ENCODE results near the gene ALDH5A1.

Gene ALDH5A1

DNA sequence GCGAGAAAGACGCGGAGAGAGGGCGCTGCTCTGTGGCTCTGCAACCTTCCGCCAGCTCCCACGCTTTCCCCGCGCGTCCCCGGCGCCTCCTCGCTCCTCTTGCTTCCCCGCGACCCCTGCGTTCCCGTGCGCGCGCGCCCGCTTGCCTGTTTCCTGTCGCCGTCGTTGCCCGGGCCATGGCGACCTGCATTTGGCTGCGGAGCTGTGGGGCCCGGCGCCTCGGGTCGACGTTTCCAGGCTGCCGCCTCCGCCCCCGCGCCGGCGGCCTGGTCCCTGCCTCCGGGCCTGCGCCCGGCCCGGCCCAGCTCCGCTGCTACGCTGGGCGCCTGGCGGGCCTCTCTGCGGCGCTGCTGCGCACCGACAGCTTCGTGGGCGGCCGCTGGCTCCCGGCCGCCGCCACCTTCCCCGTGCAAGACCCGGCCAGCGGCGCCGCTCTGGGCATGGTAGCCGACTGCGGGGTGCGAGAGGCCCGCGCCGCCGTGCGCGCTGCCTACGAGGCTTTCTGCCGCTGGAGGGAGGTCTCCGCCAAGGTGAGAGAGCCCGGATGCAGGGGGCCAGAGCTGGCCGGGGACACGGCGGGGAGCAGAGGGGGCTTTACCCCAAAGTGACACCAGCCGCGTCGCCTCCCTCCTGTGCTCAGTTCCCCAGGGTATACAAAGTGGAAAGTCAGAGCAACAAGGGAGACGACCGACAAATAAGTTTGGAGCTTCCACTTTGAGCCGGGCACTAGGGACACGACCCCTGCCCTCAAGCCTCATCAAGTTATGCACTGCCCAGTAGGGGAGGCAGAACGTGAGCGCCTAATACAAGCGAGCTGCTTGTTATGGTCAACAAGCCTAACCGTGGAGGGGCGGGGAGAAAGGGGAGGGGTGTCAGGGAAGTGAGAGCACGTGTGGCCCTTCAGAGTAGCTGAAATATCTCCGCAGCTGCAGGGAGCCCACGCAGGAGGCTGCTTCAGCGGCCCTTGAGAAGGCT lies at the start of gene ALDH5A1:
Gene ALDH5A1, plus strand, starts transcription at position 149 of the 975 bp plus-strand sequence. Its CDS starts 28 bp downstream, at position 177.
- H3K9ac ChIP-seq (ENCODE audit: low read length): peak within 1 kb of the TSS; percentile 71
- H3K4me1 ChIP-seq (ENCODE audit: control insufficient read depth, insufficient read depth, low read length): peaks cover 10% of the 10 kb centered on the region
- no peaks in the 10 kb centered on the region for H3K27me3 ChIP-seq (ENCODE audit: control insufficient read depth, insufficient read depth, low read length)
- no peaks in the 10 kb centered on the region for H3K36me3 ChIP-seq (ENCODE audit: control insufficient read depth, insufficient read depth, low read length)
- H3K9me3 ChIP-seq (ENCODE audit: control insufficient read depth, low read length): no peaks in the 10 kb centered on the region
- H3K4me3 ChIP-seq (ENCODE audit: low read length): peak within 1 kb of the TSS; percentile 63

DNA sequence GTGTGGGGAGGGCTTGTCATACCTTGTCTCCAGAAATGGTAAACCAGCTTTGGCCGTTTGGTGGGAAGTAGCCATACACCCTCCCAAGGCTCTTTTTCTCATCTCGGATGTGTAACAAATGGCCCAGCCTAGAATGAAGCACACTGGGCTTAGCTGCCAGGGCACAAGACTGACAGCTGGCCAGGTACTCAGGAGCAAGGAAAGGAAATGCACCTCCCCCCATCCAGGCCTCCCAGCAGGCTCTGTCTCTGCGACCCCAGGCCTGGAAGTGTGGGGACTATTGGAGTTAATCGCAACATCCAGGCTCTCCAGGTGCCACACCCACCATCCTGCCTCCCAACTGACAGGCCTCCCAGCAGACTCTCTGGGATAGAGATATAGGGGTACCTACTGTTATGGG lies 49.1 kb upstream of the ALDH5A1 start:
- H3K9ac ChIP-seq (ENCODE audit: low read length): no peak overlapping the region
- H3K9me3 ChIP-seq (ENCODE audit: control insufficient read depth, low read length): no peaks in the 10 kb centered on the region
- H3K36me3 ChIP-seq (ENCODE audit: control insufficient read depth, insufficient read depth, low read length): no peaks in the 10 kb centered on the region
- no peak overlapping the region for H3K4me3 ChIP-seq (ENCODE audit: low read length)
- no peaks in the 10 kb centered on the region for H3K4me1 ChIP-seq (ENCODE audit: control insufficient read depth, insufficient read depth, low read length)
- H3K27me3 ChIP-seq (ENCODE audit: control insufficient read depth, insufficient read depth, low read length): no peaks in the 10 kb centered on the region

DNA sequence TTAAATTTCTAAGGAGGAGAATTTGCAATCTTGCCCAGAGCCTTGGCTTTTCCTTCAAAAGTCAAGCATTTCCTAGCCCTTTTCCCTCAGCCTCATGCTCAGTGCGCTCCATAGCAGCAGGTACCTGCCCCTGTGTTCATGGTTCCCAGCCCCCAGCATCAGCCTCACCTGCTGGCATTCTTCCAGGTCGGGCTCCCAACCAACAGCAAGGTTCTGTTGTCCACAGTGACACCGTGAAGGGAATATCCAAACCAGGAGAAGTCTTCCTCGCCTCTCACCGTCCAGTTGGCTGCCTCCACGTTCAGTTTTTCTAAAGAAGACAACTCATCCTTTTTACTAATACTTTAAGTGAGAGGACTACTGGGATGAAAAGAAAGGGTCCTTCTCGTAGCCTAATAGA lies 48.1 kb upstream of the ALDH5A1 start:
- no peak overlapping the region for H3K9ac ChIP-seq (ENCODE audit: low read length)
- H3K36me3 ChIP-seq (ENCODE audit: control insufficient read depth, insufficient read depth, low read length): no peaks in the 10 kb centered on the region
- no peaks in the 10 kb centered on the region for H3K9me3 ChIP-seq (ENCODE audit: control insufficient read depth, low read length)
- peaks cover under 1% of the 10 kb centered on the region for H3K4me1 ChIP-seq (ENCODE audit: control insufficient read depth, insufficient read depth, low read length)
- no peaks in the 10 kb centered on the region for H3K27me3 ChIP-seq (ENCODE audit: control insufficient read depth, insufficient read depth, low read length)
- H3K4me3 ChIP-seq (ENCODE audit: low read length): no peak overlapping the region

DNA sequence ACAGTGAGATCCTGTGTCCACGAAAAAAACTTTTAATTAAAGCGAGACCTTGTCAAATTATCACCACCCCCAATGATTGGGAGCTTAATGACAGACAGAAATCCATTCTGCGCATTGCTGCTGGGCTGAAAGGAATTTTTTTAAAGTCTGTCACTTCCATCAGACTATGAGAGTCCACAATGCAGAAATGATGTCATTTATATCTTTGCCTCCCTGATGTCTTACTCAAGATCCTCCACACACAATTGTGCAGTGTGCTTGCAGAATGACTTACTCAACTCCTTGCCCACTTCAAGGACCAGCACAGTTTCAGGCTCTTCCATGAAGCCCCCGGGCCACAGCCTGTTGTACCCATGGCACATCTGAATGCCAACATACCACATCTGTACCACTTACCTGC lies 46.4 kb upstream of the ALDH5A1 start:
- H3K9ac ChIP-seq (ENCODE audit: low read length): no peak overlapping the region
- peaks cover 5% of the 10 kb centered on the region for H3K4me1 ChIP-seq (ENCODE audit: control insufficient read depth, insufficient read depth, low read length)
- no peaks in the 10 kb centered on the region for H3K9me3 ChIP-seq (ENCODE audit: control insufficient read depth, low read length)
- H3K36me3 ChIP-seq (ENCODE audit: control insufficient read depth, insufficient read depth, low read length): no peaks in the 10 kb centered on the region
- no peaks in the 10 kb centered on the region for H3K27me3 ChIP-seq (ENCODE audit: control insufficient read depth, insufficient read depth, low read length)
- H3K4me3 ChIP-seq (ENCODE audit: low read length): no peak overlapping the region

DNA sequence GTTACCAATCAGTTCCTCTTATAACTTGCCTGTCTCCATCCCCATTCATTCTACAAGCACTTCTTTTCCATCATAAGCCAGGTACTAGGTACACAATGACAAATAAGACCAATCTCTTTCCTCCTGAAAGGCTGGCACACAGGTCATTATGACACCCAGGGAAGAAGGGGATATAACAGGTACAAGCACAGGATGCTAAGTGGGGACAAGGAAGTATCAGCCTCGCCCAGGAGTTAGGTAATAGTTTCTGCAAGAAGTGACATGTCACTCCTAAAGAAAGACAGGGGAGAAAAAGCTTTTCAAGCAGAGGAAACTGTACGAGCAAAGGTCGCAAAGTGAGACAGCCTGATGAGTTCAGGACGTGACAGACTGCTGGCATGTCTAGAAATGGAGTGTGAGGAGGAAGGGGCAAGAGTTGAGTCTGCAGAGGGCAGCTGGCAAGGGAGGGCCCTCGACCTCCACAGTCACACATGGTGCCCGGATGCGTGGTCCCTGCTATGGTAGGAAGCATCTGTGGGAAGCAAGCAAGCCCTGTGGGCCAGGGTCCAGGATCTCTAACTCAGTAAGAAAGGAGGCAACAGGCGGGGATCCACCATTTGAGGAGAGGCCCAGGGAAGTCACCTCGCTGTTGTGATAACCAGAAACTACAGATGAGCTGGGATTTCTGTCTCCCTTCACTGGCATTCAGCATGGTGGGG lies 45.8 kb upstream of the ALDH5A1 start:
- H3K36me3 ChIP-seq (ENCODE audit: control insufficient read depth, insufficient read depth, low read length): no peaks in the 10 kb centered on the region
- no peaks in the 10 kb centered on the region for H3K27me3 ChIP-seq (ENCODE audit: control insufficient read depth, insufficient read depth, low read length)
- peaks cover 5% of the 10 kb centered on the region for H3K4me1 ChIP-seq (ENCODE audit: control insufficient read depth, insufficient read depth, low read length)
- H3K4me3 ChIP-seq (ENCODE audit: low read length): no peak overlapping the region
- no peak overlapping the region for H3K9ac ChIP-seq (ENCODE audit: low read length)
- no peaks in the 10 kb centered on the region for H3K9me3 ChIP-seq (ENCODE audit: control insufficient read depth, low read length)

DNA sequence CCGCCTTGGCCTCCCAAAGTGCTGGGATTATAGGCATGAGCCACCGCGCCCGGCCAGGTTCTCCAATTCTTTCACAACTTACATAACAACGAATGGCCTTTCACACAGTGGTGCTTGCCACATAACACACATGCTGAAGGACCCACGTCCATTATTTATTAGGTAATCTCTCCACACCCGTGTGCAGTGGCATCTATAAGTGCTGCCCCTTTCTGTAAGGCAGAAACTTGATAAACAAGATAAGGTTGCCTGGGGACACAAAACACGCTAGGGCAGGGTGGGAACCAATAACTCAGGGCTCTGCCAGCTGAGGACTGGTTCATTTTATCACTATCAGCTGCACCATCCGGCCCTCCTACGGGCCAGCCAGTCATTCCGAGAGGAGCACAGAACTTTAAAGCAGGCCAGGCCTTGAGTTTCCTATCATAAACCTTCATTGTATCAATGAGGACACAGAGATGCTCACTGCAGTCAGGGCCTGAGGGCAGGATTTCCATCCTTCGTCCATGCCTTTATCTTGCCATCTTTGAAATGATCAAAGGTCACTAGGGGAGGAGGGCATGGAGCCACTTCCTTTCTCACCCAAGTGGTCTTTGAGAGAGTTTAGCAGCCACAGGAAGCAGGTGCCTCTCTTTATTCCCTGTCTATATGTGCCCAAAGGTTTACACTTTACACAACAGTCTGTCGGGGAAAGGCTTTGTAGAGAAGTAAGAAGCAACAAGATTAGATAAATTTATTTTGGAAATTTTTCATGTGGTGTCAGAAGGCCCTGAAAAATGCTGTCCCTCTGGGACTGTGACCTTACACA lies 43.0 kb upstream of the ALDH5A1 start:
- H3K4me1 ChIP-seq (ENCODE audit: control insufficient read depth, insufficient read depth, low read length): peaks cover 5% of the 10 kb centered on the region
- no peaks in the 10 kb centered on the region for H3K9me3 ChIP-seq (ENCODE audit: control insufficient read depth, low read length)
- H3K9ac ChIP-seq (ENCODE audit: low read length): no peak overlapping the region
- H3K27me3 ChIP-seq (ENCODE audit: control insufficient read depth, insufficient read depth, low read length): no peaks in the 10 kb centered on the region
- H3K36me3 ChIP-seq (ENCODE audit: control insufficient read depth, insufficient read depth, low read length): no peaks in the 10 kb centered on the region
- H3K4me3 ChIP-seq (ENCODE audit: low read length): no peak overlapping the region

DNA sequence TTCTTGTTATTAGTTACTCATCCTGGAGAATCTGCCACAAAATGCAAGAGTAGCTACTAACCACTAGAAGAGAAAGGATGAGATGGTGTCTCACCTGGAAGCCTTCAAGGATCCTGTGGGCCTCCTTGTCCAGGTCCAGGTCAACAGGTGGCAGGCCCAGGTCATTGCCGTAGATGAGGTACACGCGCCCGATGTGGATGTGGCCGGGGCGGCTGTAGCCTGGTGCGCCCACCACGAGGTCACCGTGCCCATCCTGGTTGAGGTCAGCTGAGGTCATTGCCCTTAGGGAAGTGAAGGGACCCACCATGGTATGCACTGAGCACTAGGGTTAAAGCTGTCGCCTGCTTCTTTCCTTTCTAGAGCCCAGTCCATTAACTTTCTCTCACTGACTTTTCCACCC lies 40.8 kb upstream of the ALDH5A1 start:
- no peaks in the 10 kb centered on the region for H3K27me3 ChIP-seq (ENCODE audit: control insufficient read depth, insufficient read depth, low read length)
- H3K4me1 ChIP-seq (ENCODE audit: control insufficient read depth, insufficient read depth, low read length): peaks cover 5% of the 10 kb centered on the region
- H3K4me3 ChIP-seq (ENCODE audit: low read length): no peak overlapping the region

DNA sequence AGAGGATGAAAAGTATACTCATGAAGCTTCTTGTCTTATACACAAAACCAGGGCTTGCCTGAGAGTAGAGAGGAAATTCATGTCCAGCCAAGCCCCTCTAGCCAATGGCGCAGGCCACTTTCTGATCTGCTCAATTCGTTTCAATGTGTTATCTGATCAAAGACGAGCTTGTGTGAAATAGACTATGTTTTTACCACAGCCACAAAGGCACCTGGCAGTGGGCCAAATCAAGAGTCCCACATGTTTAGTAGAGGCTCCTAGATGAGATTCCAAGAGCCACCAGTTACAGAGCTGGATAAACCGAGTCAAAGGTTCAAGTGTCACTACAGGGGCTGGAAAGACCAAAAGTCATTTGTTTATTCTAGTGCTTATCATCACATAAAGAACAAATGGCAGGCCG lies 40.3 kb upstream of the ALDH5A1 start:
- Histone ChIP-seq H3K9ac (ENCODE audit: low read length) (no peak overlapping the region), H3K4me1 (ENCODE audit: control insufficient read depth, insufficient read depth, low read length) (peaks cover 5% of the 10 kb centered on the region)

More for the DNA sequence above, 40.8 kb upstream of the ALDH5A1 start:
- no peaks in the 10 kb centered on the region for H3K36me3 ChIP-seq (ENCODE audit: control insufficient read depth, insufficient read depth, low read length)
- no peaks in the 10 kb centered on the region for H3K9me3 ChIP-seq (ENCODE audit: control insufficient read depth, low read length)
- H3K9ac ChIP-seq (ENCODE audit: low read length): no peak overlapping the region

DNA sequence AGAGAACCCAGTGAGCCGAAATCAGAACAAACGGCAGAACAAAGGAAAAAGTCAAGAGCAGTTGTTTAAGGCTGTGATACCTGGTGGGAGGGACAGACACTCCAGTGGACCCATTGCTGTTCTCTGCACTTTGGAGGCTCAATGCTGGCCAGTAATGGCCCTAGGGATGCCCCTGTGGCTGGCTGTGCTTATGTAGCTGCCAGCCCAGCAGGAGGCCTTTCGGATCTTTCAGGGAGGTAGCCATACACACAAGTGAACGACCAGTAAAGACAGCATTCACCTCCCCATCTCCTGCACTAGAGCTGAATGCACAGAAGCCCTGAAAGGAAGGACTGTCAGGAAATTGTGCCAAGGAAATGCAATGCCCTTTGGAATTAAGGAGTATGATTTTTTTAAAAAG lies 39.7 kb upstream of the ALDH5A1 start:
- peaks cover 5% of the 10 kb centered on the region for H3K4me1 ChIP-seq (ENCODE audit: control insufficient read depth, insufficient read depth, low read length)
- H3K36me3 ChIP-seq (ENCODE audit: control insufficient read depth, insufficient read depth, low read length): no peaks in the 10 kb centered on the region
- H3K4me3 ChIP-seq (ENCODE audit: low read length): no peak overlapping the region
- no peak overlapping the region for H3K9ac ChIP-seq (ENCODE audit: low read length)
- no peaks in the 10 kb centered on the region for H3K9me3 ChIP-seq (ENCODE audit: control insufficient read depth, low read length)
- H3K27me3 ChIP-seq (ENCODE audit: control insufficient read depth, insufficient read depth, low read length): no peaks in the 10 kb centered on the region

More for the DNA sequence above, 40.3 kb upstream of the ALDH5A1 start:
- Histone ChIP-seq H3K27me3 (ENCODE audit: control insufficient read depth, insufficient read depth, low read length) (no peaks in the 10 kb centered on the region), H3K4me3 (ENCODE audit: low read length) (no peak overlapping the region), H3K36me3 (ENCODE audit: control insufficient read depth, insufficient read depth, low read length) (no peaks in the 10 kb centered on the region), H3K9me3 (ENCODE audit: control insufficient read depth, low read length) (no peaks in the 10 kb centered on the region)

DNA sequence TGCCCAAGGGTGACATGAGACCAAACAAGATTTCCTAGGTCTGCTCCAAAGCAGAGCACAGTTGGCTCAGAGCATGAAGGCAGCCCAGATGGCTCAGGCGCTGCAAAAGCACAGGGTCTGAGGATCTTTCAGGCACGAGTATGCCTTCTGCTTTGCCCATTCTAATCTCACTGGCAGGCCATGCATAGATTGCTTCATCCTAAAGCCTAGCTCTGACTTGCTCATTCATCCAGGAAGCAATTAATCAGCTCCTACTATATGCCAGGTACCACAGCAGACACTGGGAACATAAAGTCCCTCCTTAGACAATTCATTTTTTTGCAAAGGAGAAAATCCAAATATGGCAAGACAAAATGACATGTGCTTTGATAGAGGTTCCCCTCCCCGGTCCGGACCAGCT lies 36.6 kb upstream of the ALDH5A1 start:
- H3K9me3 ChIP-seq (ENCODE audit: control insufficient read depth, low read length): no peaks in the 10 kb centered on the region
- H3K4me3 ChIP-seq (ENCODE audit: low read length): no peak overlapping the region
- no peaks in the 10 kb centered on the region for H3K27me3 ChIP-seq (ENCODE audit: control insufficient read depth, insufficient read depth, low read length)
- no peaks in the 10 kb centered on the region for H3K4me1 ChIP-seq (ENCODE audit: control insufficient read depth, insufficient read depth, low read length)
- H3K9ac ChIP-seq (ENCODE audit: low read length): no peak overlapping the region
- no peaks in the 10 kb centered on the region for H3K36me3 ChIP-seq (ENCODE audit: control insufficient read depth, insufficient read depth, low read length)

DNA sequence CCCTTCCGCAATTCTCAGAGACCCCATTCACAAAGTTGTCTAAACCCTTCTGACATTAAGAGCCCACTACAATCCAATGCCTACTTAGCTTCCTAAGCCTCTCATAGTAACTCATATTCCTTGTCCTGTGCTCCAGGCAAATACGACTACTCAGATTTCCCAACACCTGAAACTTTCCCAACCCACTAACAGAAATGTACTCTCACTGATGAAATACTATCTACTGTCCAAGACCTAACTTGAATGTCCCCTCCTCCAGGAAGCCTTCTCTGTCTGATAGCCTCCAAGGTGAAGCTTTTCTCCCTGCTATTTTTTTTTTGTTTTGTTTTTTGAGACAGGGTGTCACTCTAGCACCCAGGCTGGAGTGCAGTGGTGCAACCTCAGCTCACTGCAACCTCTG lies 35.8 kb upstream of the ALDH5A1 start:
- H3K4me3 ChIP-seq (ENCODE audit: low read length): no peak overlapping the region
- H3K27me3 ChIP-seq (ENCODE audit: control insufficient read depth, insufficient read depth, low read length): no peaks in the 10 kb centered on the region
- no peak overlapping the region for H3K9ac ChIP-seq (ENCODE audit: low read length)
- no peaks in the 10 kb centered on the region for H3K9me3 ChIP-seq (ENCODE audit: control insufficient read depth, low read length)
- H3K4me1 ChIP-seq (ENCODE audit: control insufficient read depth, insufficient read depth, low read length): no peaks in the 10 kb centered on the region
- H3K36me3 ChIP-seq (ENCODE audit: control insufficient read depth, insufficient read depth, low read length): no peaks in the 10 kb centered on the region

All from mucosa of stomach (tissue), 1 donor.